GM18502 (cell line): ENCODE data around the gene PLEKHO2.

Experiments used
- ATAC-seq: cut with Tn5 transposase; IDR thresholded peaks from one replicate; pipeline ENCODE4 v1.9.1; 2021; ENCODE audit warnings: mild to moderate bottlenecking; ENCODE audit not compliant: unreplicated experiment, poor library complexity

Gene PLEKHO2

DNA sequence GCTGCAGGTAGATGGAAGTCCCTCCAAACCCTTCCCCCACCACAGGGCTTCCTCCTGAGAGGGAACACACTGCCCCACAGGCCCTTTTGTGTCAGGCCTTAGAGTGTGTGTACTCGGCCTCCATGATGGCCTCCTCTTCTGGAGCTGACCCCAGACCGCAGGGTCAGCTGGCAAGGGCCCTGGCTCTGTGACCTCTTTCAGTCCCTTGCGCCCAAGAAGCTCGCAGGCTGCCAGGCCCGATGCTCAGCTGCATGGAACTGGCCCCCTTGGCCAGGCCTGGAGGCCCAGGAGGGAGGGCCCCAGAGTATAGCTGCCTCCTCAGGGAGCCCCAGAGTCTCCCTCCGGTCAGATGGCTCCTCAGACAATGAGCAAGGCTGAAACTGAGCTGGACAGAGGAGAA lies 46.6 kb downstream of the PLEKHO2 start:
- ATAC-seq = no peak

GRCh38 chr15:64891561-64891960 lies 49.8 kb downstream of the PLEKHO2 start:
- ATAC-seq = no peak

- no peak for ATAC-seq
These were observed 51.2 kb downstream of the PLEKHO2 start for GRCh38 chr15:64892847-64893403.

- ATAC-seq = peak; percentile 65
These were observed 52.0 kb downstream of the PLEKHO2 start for GRCh38 chr15:64893481-64894394.

DNA sequence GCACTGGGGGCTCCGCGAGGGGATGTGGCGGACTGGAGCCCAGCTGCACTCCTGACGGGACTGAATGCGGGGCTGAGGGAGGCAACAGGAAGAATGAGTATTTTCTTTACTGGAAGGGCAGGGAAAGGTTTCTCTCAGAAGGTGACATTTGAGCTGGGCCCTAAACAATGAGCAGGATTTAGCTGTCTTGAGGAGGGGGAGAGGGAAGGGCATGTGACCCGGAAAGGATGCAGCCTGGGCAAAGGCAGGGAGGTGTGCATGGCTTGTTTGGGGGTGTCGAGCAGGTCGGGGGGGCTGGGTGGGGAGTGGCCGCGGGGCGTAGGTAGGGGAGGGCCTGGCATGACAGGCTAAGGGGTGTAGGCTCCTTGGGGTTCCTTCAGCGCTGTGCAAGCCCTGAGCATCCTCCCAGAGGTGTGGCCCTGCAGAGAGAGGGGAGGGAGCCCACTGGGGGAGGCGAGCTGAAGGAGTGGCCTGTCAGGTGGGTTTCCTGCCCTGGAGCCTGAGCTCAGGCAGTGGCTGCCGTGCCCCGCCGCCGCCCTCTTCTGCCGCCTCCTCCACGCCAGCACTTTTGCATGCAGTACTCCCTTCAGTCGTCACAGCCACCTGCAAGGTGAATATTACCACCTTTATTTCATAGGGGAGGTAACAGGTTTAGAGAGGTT lies 52.8 kb downstream of the PLEKHO2 start:
- ATAC-seq = peak; percentile 41

- peak; percentile 22 for ATAC-seq
These were observed 53.8 kb downstream of the PLEKHO2 start for GRCh38 chr15:64895285-64896065.

GRCh38 chr15:64896371-64897069 lies 54.8 kb downstream of the PLEKHO2 start:
- no peak for ATAC-seq

DNA sequence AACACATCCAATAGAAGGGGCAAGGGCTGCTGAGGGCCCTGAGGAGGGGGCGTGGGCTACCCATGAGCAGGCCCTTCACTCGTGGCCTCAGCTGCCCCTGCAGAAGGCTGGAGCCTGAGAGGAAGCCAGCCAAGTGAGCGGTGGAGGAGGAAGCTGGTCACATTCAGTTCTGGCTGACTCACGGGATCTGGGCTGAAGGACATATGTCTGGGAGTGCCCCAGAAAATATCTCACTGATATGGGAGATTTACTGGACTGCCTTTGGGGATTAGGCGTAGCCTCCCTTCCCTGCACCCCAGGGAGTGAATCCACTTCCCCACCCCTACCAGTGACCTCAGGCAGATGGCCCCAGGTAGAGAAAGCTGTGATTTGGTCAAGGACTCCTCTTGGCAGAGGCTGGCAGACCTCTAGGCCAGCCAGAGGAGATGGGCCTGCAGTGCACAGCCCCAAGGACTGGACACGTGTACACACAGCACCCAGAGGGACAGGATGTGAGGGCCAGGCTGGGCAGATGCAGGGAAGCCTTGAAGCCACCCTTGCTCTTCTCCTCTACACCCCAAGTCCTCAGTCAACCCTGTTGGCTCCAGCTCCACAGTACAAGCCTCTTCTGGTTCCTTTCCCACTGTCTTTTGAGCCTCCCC lies 55.8 kb downstream of the PLEKHO2 start:
- no peak for ATAC-seq

DNA sequence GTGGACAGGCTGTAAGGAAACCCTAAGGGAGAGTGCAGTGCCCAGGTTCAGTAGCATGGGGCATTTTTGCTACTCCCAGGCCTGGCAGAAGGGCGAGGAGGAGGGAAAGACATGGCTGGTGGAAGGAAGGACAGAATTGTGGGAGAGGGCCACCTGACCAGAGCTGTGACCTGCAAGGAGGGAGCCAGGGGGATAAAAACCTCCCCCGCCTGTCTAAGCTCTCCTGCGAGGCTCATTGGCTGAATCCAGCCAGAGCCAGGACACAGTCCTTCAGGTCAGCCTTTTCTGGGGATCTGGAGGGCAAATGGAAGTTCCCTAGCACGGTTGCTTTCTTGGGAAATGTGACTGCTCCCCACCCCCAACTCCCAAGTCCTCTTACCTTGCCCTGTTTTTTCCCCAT lies 56.7 kb downstream of the PLEKHO2 start:
- no peak for ATAC-seq

DNA sequence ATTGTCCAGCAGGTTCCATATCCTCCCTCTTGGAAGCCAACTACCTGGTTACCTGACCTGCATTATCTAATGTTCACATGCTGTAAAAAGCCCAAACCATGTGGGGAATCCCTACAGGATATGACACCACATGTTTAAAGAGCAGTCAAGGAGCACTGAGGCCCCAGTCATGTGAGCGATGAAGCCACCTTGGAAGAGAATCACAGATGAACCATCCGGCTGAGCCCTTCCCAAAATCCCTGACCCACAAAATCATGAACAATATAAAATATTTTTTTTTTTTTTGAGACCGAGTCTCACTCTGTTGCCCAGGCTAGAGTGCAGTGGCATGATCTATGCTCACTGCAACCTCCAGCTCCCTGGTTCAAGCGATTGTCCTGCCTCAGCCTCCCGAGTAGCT lies 59.4 kb downstream of the PLEKHO2 start:
- no peak for ATAC-seq

- ATAC-seq = no peak
These were observed 60.2 kb downstream of the PLEKHO2 start for GRCh38 chr15:64901914-64902313.

- no peak for ATAC-seq
These were observed 61.1 kb downstream of the PLEKHO2 start for GRCh38 chr15:64902863-64903262.

GRCh38 chr15:64903326-64903950 lies 61.7 kb downstream of the PLEKHO2 start:
- ATAC-seq = no peak

DNA sequence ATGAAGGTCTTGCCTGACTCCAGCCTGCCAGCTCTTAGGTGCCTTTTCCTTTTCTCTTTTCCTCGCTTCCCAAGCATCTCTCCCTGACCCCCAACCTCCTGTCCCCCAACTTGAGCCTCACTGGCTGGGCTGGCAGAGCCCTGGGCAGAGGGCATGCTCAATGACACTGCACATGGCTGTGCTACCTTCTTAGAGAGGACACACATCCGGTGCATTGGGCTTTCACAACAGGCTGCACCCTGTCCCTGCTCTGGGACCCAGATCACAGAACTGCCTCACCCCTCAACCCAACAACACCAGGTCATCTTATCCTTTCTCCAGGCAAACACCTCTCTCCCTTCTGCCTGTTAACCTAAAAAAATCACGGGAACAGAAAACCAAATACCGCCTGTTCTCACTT lies 62.5 kb downstream of the PLEKHO2 start:
- ATAC-seq = no peak

GRCh38 chr15:64905119-64905831 lies 63.6 kb downstream of the PLEKHO2 start:
- ATAC-seq = no peak

- no peak for ATAC-seq
These were observed 64.2 kb downstream of the PLEKHO2 start for GRCh38 chr15:64905941-64906340.

GRCh38 chr15:64906402-64906801 lies 64.7 kb downstream of the PLEKHO2 start:
- no peak for ATAC-seq

DNA sequence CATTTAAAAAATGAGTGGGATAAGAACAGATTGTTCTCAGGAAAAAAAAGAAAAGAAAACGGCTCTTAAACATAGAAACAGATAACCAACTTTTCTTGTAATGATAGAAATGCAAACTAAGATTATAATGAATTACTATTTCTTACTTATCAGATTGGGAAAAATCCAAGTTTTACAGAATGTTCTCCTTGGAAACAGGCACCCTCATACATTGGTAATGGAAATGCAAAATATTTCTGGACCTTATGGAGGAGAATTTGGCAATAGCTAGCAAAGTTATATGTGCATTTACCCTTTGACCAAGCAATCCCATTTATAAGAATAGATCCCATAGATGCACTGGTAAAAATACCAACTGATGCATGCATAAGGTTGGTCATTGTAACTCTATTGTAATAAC lies 66.3 kb downstream of the PLEKHO2 start:
- no peak for ATAC-seq
